ENCODE measurements around the gene SLC7A6OS.

The SLC7A6OS gene

DNA sequence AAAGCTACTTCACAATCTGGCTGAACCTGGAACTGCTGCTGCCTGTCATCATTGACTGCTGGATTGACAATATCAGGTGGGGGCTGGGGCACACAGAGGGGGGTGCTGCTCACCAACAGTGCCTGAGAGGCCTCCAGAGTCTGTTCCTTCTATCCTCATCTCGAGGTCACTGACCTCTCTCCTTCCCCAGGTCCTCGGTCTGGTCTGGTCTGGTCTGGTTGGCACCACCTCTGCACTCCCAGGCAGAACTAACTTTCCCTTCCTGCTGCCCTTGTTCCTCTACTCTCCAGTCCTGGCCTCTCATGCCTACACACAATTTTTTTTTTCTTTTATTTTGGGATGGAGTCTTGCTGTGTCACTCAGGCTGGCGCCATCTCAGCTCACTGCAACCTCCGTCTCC, 61.4 kb downstream of the SLC7A6OS start:
- DNase-seq: no peak
